GM12865 (cell line): Measurements from ENCODE around the gene SLC9C1.

Experiments used
- DNase-seq: peaks from one replicate; pipeline ENCODE4 v3.0.0; 2010; ENCODE audit warnings: low read depth
- H3K4me3 ChIP-seq: 2 replicates; pipeline ENCODE4 v1.5.1; 2011; ENCODE audit warnings: mild to moderate bottlenecking, low read depth, low read length, control low read depth
- CTCF ChIP-seq: IDR thresholded peaks from 2 replicates; pipeline ENCODE4 v1.5.1; 2011; ENCODE audit warnings: low read length, control low read depth, low read depth, inconsistent platforms; ENCODE audit not compliant: insufficient read depth; ENCODE audit errors: missing control alignments

The SLC9C1 gene

DNA sequence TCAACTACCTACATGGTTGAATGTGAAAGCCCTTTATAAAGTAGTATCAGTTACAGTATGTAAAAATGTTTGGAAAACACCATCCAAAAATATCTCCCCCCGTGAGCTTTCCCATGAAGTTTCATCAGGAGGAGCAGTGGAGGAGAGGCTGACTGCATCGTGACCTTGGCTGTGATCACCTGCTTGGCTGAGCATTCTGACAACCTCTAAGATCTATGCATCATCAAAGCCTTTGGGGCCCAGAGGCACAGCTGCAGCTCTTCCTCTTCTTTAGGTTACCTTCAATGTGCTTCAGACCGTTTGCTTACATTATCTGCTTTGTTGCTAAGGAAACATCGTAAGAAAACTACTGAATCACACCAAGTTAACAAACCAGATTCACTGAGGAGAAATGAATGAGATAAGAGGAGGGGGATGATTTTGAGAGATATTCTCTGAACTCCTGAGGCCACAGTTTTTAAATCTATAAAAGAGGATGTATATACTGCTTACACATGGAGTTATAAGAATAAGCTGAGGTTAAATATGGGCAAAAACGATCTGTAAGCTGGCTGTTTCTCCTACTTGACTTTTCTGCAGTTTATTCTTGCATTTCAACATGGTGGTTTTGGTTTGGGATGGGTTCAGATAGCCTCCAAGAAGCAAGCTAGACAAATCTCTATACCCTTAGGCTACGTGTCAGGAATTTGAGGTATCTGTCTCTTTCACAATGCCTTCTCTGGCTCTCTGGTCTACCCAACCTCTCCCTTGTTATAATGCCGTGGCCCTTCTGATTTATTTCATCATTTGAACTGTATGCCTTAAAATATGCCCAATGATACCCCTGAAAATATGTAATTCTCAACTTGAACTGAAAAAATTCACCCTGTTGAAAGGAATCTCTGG is 164.9 kb downstream of the SLC9C1 start:
- peak overlapping the region; percentile 90 for H3K4me3 ChIP-seq
- TF ChIP-seq CTCF, result no peak
- DNase-seq, result peak; percentile 89

GRCh38 chr3:112127522-112128494 is 166.2 kb downstream of the SLC9C1 start:
- peak; percentile 77 for DNase-seq
- peak overlapping the region; percentile 90 for H3K4me3 ChIP-seq
- no peak for TF ChIP-seq CTCF

DNA sequence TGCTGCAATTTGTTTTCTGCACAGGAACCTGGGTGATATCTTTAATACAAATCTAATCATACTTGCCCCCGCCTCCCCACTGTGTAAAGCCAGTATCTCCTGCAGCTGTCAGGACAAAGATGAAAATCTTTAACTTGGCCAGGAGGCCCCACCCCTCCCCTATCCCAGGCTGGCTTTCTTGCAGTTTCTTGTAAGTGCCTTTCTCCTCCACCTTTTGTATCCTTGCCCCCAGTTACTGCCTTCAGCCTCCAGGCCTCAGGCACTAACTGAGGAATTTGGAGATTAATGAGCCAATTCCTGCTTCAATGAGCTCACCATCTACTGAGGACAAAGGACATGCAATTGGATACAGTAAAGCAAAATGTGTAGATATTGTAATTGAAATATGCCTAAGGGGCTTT is 167.5 kb downstream of the SLC9C1 start:
- no peak for DNase-seq
- no peak for TF ChIP-seq CTCF
- peak overlapping the region; percentile 90 for H3K4me3 ChIP-seq

- no peak for TF ChIP-seq CTCF
- peak overlapping the region; percentile 90 for H3K4me3 ChIP-seq
- DNase-seq, result no peak
Observed at GRCh38 chr3:112124907-112125607, 169.0 kb downstream of the SLC9C1 start.

DNA sequence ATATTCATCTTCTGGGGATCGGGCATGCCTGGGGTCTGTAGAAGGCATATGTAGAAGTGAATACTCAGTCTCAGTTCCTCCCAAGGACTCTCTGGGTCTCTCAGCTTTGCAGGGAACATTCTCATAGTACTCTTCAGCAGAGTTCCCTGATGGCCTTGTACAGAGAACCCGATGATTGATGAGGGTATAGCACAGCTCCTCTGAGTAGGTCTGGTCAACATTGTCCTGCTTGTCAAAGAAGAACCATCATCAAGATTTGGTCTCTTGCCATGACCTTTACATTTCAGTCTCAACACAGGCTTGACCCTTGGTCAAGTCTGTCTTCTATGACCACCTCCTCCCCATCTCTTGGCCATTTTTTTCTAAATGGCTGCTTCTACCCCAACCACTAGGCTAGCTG is 170.5 kb downstream of the SLC9C1 start:
- no peak for TF ChIP-seq CTCF
- H3K4me3 ChIP-seq, result no peak overlapping the region
- DNase-seq, result peak; percentile 52

- no peak for DNase-seq
- H3K4me3 ChIP-seq, result no peak overlapping the region
- TF ChIP-seq CTCF, result no peak
Observed at GRCh38 chr3:112122870-112123269, 171.1 kb downstream of the SLC9C1 start.
